Ovary (tissue), 9 donors: ENCODE measurements around the gene OSTM1. TPM values are rescaled to one million over a fixed set of nuclear protein-coding genes. Genes with fewer than 3 reads are reported as not detected.

Experiments used
- DNase-seq, 5 donors: peaks; one replicate each; pipeline ENCODE4 v3.0.0-alpha.2; 2019 to 2020
- H3K27ac ChIP-seq, 2 donors: fragments of 200-600 bp; one replicate each; pipeline versions ENCODE4 v1.5.1 to v1.8.0; 2019 to 2022
- H3K27me3 ChIP-seq: fragments of 200-600 bp; one replicate; pipeline ENCODE4 v1.8.0; 2022
- H3K36me3 ChIP-seq: fragments of 200-600 bp; sonication (generic); one replicate; pipeline ENCODE4 v1.5.1; 2019
- H3K4me1 ChIP-seq: one replicate; pipeline ENCODE4 v1.8.1; 2013; ENCODE audit warnings: mild to moderate bottlenecking, moderate library complexity; ENCODE audit not compliant: insufficient read depth
- H3K4me3 ChIP-seq: fragments of 200-600 bp; sonication (generic); one replicate; pipeline ENCODE4 v1.5.1; 2017
- H3K9me3 ChIP-seq, 2 donors: fragments of 200-600 bp in 1 of 2; sonication (generic) in 1 of 2; one replicate each; pipeline versions ENCODE4 v1.5.1 to v1.8.1; 2013 to 2019; ENCODE audit warnings: mild to moderate bottlenecking in 1 of 2, moderate library complexity in 1 of 2
- CTCF ChIP-seq, 3 donors: fragments of 450-650 bp in 2 of 3; fragments of 200-600 bp in 1 of 3; IDR thresholded peaks; one replicate each; pipeline versions ENCODE4 v1.5.1 to v1.8.0; 2016 to 2022; ENCODE audit warnings: antibody characterized with exemption in 3 of 3, mild to moderate bottlenecking in 1 of 3
- EP300 ChIP-seq: sonication (generic); formaldehyde crosslinking; IDR thresholded peaks from one replicate; pipeline ENCODE4 v1.6.1; 2017; ENCODE audit warnings: antibody characterized with exemption
- POLR2A ChIP-seq: fragments of 450-650 bp; IDR thresholded peaks from one replicate; pipeline ENCODE4 v1.6.1; 2017; ENCODE audit warnings: antibody characterized with exemption, mild to moderate bottlenecking, moderate library complexity
- WGBS, 3 donors: extraction: QIAGEN DNeasy Blood & Tissue Kit in 1 of 3; methylation state at CpG; one replicate each; pipeline versions ENCODE4 v1.1.5 to v1.1.7; 2013 to 2017; 5-methylcytosine and 5-hydroxymethylcytosine counted together
- intact Hi-C, 4 donors: fragments of 100-400 bp; cut with DNase I; formaldehyde crosslinking; loops; one replicate each; pipeline versions ENCODE4 v1.11.0 to v1.15.1; 2022 to 2023
- polyA plus RNA-seq, 2 donors: library from polyadenylated mRNA; stranded (reverse); fragments of 200-250 nt in 1 of 2; fragments of 350-450 nt in 1 of 2; fragmentation: Illumina TruSeq in 1 of 2; extraction: RNeasy Lipid Tissue Mini Kit (QIAGEN cat#74804) in 1 of 2; gene quantifications; one replicate each; pipeline ENCODE4 v1.2.3, GENCODE V29; 2013 to 2014
- total RNA-seq, 7 donors: library from RNA; depleted of rRNA in 2 of 7; stranded (reverse); fragments of >200 nt in 2 of 7; fragmentation: NEBNext Ultra II Directional in 3 of 7; extraction: Animal tissue kit (Norgen Biotek cat#: 25700) in 3 of 7; gene quantifications; one replicate each; pipeline versions ENCODE4 v1.1.0 to v1.2.4, GENCODE V29; 2016 to 2023
- donor health status: DM: no; HTN: no; CAD: no; lungs with moderate emphysema.
- donor health status: DM: no; HTN: no; CAD: no.
- donor health status: Bipolar disorder and iron deficiency.
- donor health status: DM: yes; HTN: yes; CAD: no.
- donor health status: DM: no; HTN: no; CAD: no.
- donor health status: DM: yes; HTN: yes; CAD: no.

OSTM1 gene
- total and polyA plus RNA-seq, 9 donors, result 10.9 to 55.5 (median 29.8) TPM

GRCh38 chr6:108106694-108107093, 32.2 kb upstream of the OSTM1 start:
- 70 to 82% (median 73%) methylated on average over 1 of the region's 1 CpG for WGBS, 3 donors
- TF ChIP-seq POLR2A (no peak), CTCF (IDR thresholded peaks at IDR 0.05) (no peak), EP300 (no peak)
- Histone ChIP-seq H3K4me3 (no peak overlapping the region), H3K9me3 (no peaks in the 10 kb centered on the region), H3K27ac (no peak overlapping the region), H3K36me3 (no peaks in the 10 kb centered on the region), H3K27me3 (no peaks in the 10 kb centered on the region), H3K4me1 (no peaks in the 10 kb centered on the region)
- DNase-seq, result no peak
- intact Hi-C loops, result no loop called here

- TF ChIP-seq EP300, result no peak
- intact Hi-C loops, result no loop called here
- DNase-seq, result no peak
- no peak overlapping the region for H3K27ac ChIP-seq
- H3K9me3 ChIP-seq, result no peaks in the 10 kb centered on the region
- H3K27me3 ChIP-seq, result no peaks in the 10 kb centered on the region
- H3K4me1 ChIP-seq, result no peaks in the 10 kb centered on the region
- WGBS, 3 donors, result 86 to 88% (median 87%) methylated on average over 5 of the region's 5 CpGs
- no peak overlapping the region for H3K4me3 ChIP-seq
- H3K36me3 ChIP-seq, result no peaks in the 10 kb centered on the region
Observed at GRCh38 chr6:108106261-108106660, 31.7 kb upstream of the OSTM1 start.

GRCh38 chr6:108105571-108105970, 31.0 kb upstream of the OSTM1 start:
- H3K4me1 ChIP-seq, result no peaks in the 10 kb centered on the region
- 94 to 96% (median 94%) methylated on average over 1 of the region's 1 CpG for WGBS, 3 donors
- no peak overlapping the region for H3K4me3 ChIP-seq
- DNase-seq, result no peak
- H3K9me3 ChIP-seq, result no peaks in the 10 kb centered on the region
- no peaks in the 10 kb centered on the region for H3K27me3 ChIP-seq
- no peaks in the 10 kb centered on the region for H3K36me3 ChIP-seq
- intact Hi-C loops, result no loop called here
- TF ChIP-seq CTCF (IDR thresholded peaks at IDR 0.05) (no peak), POLR2A (no peak), EP300 (no peak)
- no peak overlapping the region for H3K27ac ChIP-seq

GRCh38 chr6:108102965-108103364, 28.4 kb upstream of the OSTM1 start:
- Histone ChIP-seq H3K36me3 (no peaks in the 10 kb centered on the region), H3K4me1 (no peaks in the 10 kb centered on the region), H3K27me3 (no peaks in the 10 kb centered on the region), H3K9me3 (no peaks in the 10 kb centered on the region), H3K27ac (no peak overlapping the region), H3K4me3 (no peak overlapping the region)
- DNase-seq, result no peak
- intact Hi-C loops, result no loop called here
- 83 to 88% (median 83%) methylated on average over 3 of the region's 3 CpGs for WGBS, 3 donors
- no peak for TF ChIP-seq POLR2A
- TF ChIP-seq CTCF (IDR thresholded peaks at IDR 0.05), result no peak
- TF ChIP-seq EP300, result no peak

GRCh38 chr6:108100003-108100402, 25.5 kb upstream of the OSTM1 start:
- intact Hi-C loops, result no loop called here
- no peaks in the 10 kb centered on the region for H3K9me3 ChIP-seq
- H3K36me3 ChIP-seq, result no peaks in the 10 kb centered on the region
- WGBS, 3 donors, result 78 to 81% (median 80%) methylated on average over 2 of the region's 2 CpGs
- no peak overlapping the region for H3K27ac ChIP-seq
- TF ChIP-seq EP300, result no peak
- no peak for TF ChIP-seq CTCF (IDR thresholded peaks at IDR 0.05)
- TF ChIP-seq POLR2A, result no peak
- no peaks in the 10 kb centered on the region for H3K4me1 ChIP-seq
- H3K27me3 ChIP-seq, result no peaks in the 10 kb centered on the region
- H3K4me3 ChIP-seq, result no peak overlapping the region
- DNase-seq, result no peak
